ENCODE data around the gene XRCC4. TPM values are rescaled to one million over a fixed set of nuclear protein-coding genes. Genes with fewer than 3 reads are reported as not detected.

XRCC4 gene
- total RNA-seq, 1 donor from 2014 or later: 5.5 TPM

DNA sequence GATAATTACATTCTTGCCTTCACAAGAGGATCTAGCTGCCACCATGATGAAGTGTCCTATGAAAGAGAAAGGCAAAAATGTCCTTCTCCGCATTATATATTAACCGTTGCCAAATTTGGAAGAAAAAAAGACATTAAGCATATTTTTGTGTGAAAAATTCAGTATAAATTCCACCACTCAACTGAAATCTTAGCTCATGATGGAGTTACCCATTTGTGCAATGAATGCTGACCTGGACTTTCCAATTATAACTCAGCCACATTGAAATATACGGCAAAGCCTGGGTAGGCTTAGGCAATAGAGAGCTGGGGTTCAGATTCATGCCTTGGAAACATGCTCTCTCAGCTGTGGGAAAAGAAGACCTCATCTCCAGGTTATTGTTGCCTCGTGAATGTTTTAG is 322.9 kb downstream of the XRCC4 start:
- Mint-ChIP-seq H3K27ac (ENCODE audit: unreplicated experiment) (no peak overlapping the region), H3K4me3 (ENCODE audit: unreplicated experiment) (no peak overlapping the region), H3K27me3 (ENCODE audit: low read depth) (no peaks in the 10 kb centered on the region), H3K9me3 (ENCODE audit: low read depth) (no peaks in the 10 kb centered on the region), H3K4me1 (ENCODE audit: low read depth) (peaks cover 8% of the 10 kb centered on the region), H3K36me3 (ENCODE audit: low read depth) (no peaks in the 10 kb centered on the region)
- TF ChIP-seq, protein P1, sequence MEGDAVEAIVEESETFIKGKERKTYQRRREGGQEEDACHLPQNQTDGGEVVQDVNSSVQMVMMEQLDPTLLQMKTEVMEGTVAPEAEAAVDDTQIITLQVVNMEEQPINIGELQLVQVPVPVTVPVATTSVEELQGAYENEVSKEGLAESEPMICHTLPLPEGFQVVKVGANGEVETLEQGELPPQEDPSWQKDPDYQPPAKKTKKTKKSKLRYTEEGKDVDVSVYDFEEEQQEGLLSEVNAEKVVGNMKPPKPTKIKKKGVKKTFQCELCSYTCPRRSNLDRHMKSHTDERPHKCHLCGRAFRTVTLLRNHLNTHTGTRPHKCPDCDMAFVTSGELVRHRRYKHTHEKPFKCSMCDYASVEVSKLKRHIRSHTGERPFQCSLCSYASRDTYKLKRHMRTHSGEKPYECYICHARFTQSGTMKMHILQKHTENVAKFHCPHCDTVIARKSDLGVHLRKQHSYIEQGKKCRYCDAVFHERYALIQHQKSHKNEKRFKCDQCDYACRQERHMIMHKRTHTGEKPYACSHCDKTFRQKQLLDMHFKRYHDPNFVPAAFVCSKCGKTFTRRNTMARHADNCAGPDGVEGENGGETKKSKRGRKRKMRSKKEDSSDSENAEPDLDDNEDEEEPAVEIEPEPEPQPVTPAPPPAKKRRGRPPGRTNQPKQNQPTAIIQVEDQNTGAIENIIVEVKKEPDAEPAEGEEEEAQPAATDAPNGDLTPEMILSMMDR (IDR thresholded peaks at IDR 0.05): no peak
- DNase-seq (ENCODE audit: low spot score): no peak

DNA sequence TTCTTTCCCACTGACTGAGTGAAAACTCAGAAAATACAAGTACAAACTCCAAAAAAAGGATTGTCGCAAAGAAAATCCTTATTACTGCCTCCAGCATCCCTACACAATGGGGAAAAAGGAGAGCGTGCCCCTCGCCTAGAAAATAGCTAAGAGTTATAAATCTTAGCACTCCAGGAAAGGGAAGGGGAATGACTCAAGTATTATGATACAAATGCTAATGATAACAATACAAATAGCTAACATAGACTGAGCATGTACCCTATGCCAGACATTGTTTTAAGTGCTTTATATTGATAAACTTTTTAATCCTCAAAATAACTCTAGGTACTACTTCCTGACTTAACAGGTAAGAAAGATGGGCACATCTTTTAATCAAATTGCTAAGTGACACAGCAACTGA is 323.4 kb downstream of the XRCC4 start:
- Mint-ChIP-seq H3K27ac (ENCODE audit: unreplicated experiment) (no peak overlapping the region), H3K4me3 (ENCODE audit: unreplicated experiment) (no peak overlapping the region), H3K4me1 (ENCODE audit: low read depth) (peaks cover 9% of the 10 kb centered on the region), H3K36me3 (ENCODE audit: low read depth) (no peaks in the 10 kb centered on the region), H3K27me3 (ENCODE audit: low read depth) (no peaks in the 10 kb centered on the region), H3K9me3 (ENCODE audit: low read depth) (no peaks in the 10 kb centered on the region)
- no peak for DNase-seq (ENCODE audit: low spot score)
- TF ChIP-seq, protein P1 (IDR thresholded peaks at IDR 0.05): no peak

DNA sequence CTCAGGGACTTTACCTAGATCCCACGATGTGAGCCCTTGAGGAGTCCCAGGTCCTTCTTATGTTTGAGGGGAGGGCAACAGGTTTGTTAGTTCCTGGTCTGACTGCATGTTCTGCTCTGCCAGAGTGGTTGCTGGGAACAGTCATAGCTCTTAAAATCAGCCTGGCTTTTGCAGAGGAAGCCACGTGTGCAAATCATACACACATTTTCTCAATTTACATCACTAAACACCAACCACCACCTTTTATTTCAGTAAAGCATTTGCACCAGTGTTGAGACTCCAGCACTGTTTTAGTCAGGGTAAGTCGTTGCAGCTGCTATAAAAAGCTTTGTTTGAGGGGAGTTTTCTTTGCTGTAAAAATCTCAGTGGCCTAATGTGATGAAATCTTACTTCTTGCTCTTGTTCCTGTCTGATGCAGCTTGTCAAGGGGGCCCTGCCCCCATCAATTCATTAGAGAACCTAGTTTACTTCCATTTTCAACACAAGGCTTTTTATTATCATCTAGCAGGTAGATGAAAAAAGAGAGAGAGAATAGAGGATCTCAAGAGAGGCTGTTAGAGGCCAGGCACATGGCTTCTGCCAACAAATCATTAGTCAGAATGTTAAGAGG is 323.9 kb downstream of the XRCC4 start:
- H3K27me3 Mint-ChIP-seq (ENCODE audit: low read depth): no peaks in the 10 kb centered on the region
- H3K27ac Mint-ChIP-seq (ENCODE audit: unreplicated experiment): no peak overlapping the region
- no peak for DNase-seq (ENCODE audit: low spot score)
- no peaks in the 10 kb centered on the region for H3K9me3 Mint-ChIP-seq (ENCODE audit: low read depth)
- peaks cover 9% of the 10 kb centered on the region for H3K4me1 Mint-ChIP-seq (ENCODE audit: low read depth)
- TF ChIP-seq, protein P1 (IDR thresholded peaks at IDR 0.05): no peak
- H3K4me3 Mint-ChIP-seq (ENCODE audit: unreplicated experiment): no peak overlapping the region
- H3K36me3 Mint-ChIP-seq (ENCODE audit: low read depth): no peaks in the 10 kb centered on the region

DNA sequence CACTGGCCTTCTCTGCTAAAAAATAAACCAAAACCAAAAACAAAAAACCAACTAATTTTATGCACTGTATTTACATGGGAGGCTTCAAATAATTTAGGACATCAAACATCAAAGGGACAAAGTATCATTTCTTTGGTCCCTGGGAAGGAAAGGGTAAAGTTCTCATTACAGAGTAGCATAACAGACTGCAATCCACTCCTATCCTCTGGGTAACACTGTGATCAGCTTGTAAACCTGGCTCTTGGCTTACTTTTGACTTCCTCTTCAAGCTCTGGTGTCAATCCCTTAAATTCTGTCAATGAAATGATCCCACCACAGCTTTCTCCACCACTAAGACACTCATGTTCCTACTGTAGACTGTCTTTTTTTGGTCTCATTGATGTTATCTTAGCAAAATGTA is 324.4 kb downstream of the XRCC4 start:
- TF ChIP-seq, protein P1 (IDR thresholded peaks at IDR 0.05): no peak
- H3K27ac Mint-ChIP-seq (ENCODE audit: unreplicated experiment): no peak overlapping the region

More for the DNA sequence above, 324.4 kb downstream of the XRCC4 start:
- Mint-ChIP-seq H3K4me3 (ENCODE audit: unreplicated experiment) (no peak overlapping the region), H3K27me3 (ENCODE audit: low read depth) (no peaks in the 10 kb centered on the region), H3K4me1 (ENCODE audit: low read depth) (peaks cover 9% of the 10 kb centered on the region), H3K36me3 (ENCODE audit: low read depth) (no peaks in the 10 kb centered on the region), H3K9me3 (ENCODE audit: low read depth) (no peaks in the 10 kb centered on the region)
- DNase-seq (ENCODE audit: low spot score): no peak

Other genes with a start within 250 kb of the XRCC4 start
- 105 to 139 TPM (median 113 TPM) in 3 replicates for gene TMEM167A, start 153 bp upstream of the XRCC4 start, total RNA-seq